ENCODE measurements around the gene CC2D2B. TPM values are rescaled to one million over a fixed set of nuclear protein-coding genes. Genes with fewer than 3 reads are reported as not detected.

CC2D2B gene
- total and polyA plus RNA-seq, 2 of the 13 experiments (the other 11 are each of a cell fraction or from before 2014, with no cell fraction given) = 0.20 TPM; not detected in 1

- TF ChIP-seq ZNF788 (CRISPR knock-in tag; IDR thresholded peaks at IDR 0.05; ENCODE audit: borderline replicate concordance) (0 out of 2 replicates have a peak, but pooled peaks have one; percentile 45), ATF5 (CRISPR knock-in tag; IDR thresholded peaks at IDR 0.05; ENCODE audit: low read depth) (no peak), ZNF564 (CRISPR knock-in tag; IDR thresholded peaks at IDR 0.05) (peak; percentile 73; the same call in 1 of the 2 replicates), DMAP1 (CRISPR knock-in tag; IDR thresholded peaks at IDR 0.05) (0 out of 2 replicates have a peak, but pooled peaks have one; percentile 12), IKZF4 (CRISPR knock-in tag; IDR thresholded peaks at IDR 0.05; ENCODE audit: borderline replicate concordance, low read depth, not compliant biosample characterization) (peak; percentile 93), ZBTB43 (CRISPR knock-in tag; conservative IDR thresholded peaks at IDR 0.05) (peak; percentile 92), DZIP1 (CRISPR knock-in tag; IDR thresholded peaks at IDR 0.05) (peak; percentile 93; the same call in 1 of the 2 replicates), MXD3 (CRISPR knock-in tag; IDR thresholded peaks at IDR 0.05) (peak; percentile 50; the same call in 1 of the 2 replicates), JDP2 (CRISPR knock-in tag; IDR thresholded peaks at IDR 0.05; ENCODE audit: borderline replicate concordance) (no peak; the same call in 1 of the 2 replicates), ZBTB33 (CRISPR knock-in tag; IDR thresholded peaks at IDR 0.05) (no peak), CREBL2 (CRISPR knock-in tag; IDR thresholded peaks at IDR 0.05; ENCODE audit: borderline replicate concordance) (peak; percentile 91; the same call in 1 of the 2 replicates), HMG20B (CRISPR knock-in tag; conservative IDR thresholded peaks at IDR 0.05) (no peak), NRL (CRISPR knock-in tag; IDR thresholded peaks at IDR 0.05; ENCODE audit: borderline replicate concordance) (peak; percentile 56; the same call in 1 of the 2 replicates), ZIK1 (CRISPR knock-in tag; IDR thresholded peaks at IDR 0.05; ENCODE audit: borderline replicate concordance, low read depth) (peak; percentile 87), ZNF790 (CRISPR knock-in tag; IDR thresholded peaks at IDR 0.05; ENCODE audit: borderline replicate concordance) (peak; percentile 86; the same call in 1 of the 2 replicates), GFI1 (CRISPR knock-in tag; IDR thresholded peaks at IDR 0.05; ENCODE audit: borderline replicate concordance) (no peak; the same call in 1 of the 2 replicates), ZNF468 (CRISPR knock-in tag; IDR thresholded peaks at IDR 0.05) (peak; percentile 5; the same call in 1 of the 2 replicates)
Observed at GRCh38 chr10:96043033-96043892, 135.5 kb downstream of the CC2D2B start, which contains the start of gene CCNJ (continued).
